H1 (cell line): ENCODE measurements around the gene NEK2. TPM values are rescaled to one million over a fixed set of nuclear protein-coding genes. Genes with fewer than 3 reads are reported as not detected.
"Not testable (repeated sequence)": the region's sequence is repeated elsewhere in the genome, so short reads cannot be mapped to it uniquely, and the experiment has no call there.

ENCODE experiments used
- CTCF ChIA-PET: fragments of 300-600 bp; sonication (Branson Sonifier 250); formaldehyde crosslinking; loops from one replicate; lab custom pipeline; 2021; ENCODE audit not compliant: partially characterized antibody; lab: Charles Lee
- POLR2A ChIA-PET: fragments of 300-600 bp; sonication (Branson Sonifier 250); formaldehyde crosslinking; loops from one replicate; lab custom pipeline; 2021; ENCODE audit warnings: inconsistent platforms; ENCODE audit not compliant: partially characterized antibody; lab: Charles Lee
- DNase-seq, 2 experiments: peaks; one replicate each; pipeline versions ENCODE4 v3.0.0 to v3.0.0-alpha.2; 2010 to 2022; ENCODE audit warnings: low spot score in 2 of 2, low read depth in 1 of 2, mixed read lengths in 1 of 2
- FAIRE-seq: peaks from 2 replicates; lab custom pipeline; 2011; peaks lifted over from hg19 to GRCh38; lab: Jason Lieb, UNC
- H2AFZ ChIP-seq: 2 replicates; pipeline ENCODE4 v1.8.1; 2012; ENCODE audit warnings: low read length, inconsistent platforms
- H2AK5ac ChIP-seq: 2 replicates; pipeline ENCODE4 v1.6.1; 2013; ENCODE audit warnings: low read depth, low read length
- H2BK120ac ChIP-seq: replicated peaks from 2 replicates; pipeline ENCODE3; 2013; ENCODE audit warnings: low read depth, low read length, inconsistent platforms
- H2BK12ac ChIP-seq: 2 replicates; pipeline ENCODE4 v1.6.1; 2013; ENCODE audit warnings: low read depth, low read length
- H2BK15ac ChIP-seq: 2 replicates; pipeline ENCODE4 v1.6.1; 2013; ENCODE audit warnings: low read length
- H2BK20ac ChIP-seq: 2 replicates; pipeline ENCODE4 v1.6.1; 2013; ENCODE audit warnings: low read length
- H2BK5ac ChIP-seq: 2 replicates; pipeline ENCODE4 v1.6.1; 2013; ENCODE audit warnings: low read depth, low read length
- H3K14ac ChIP-seq: 2 replicates; pipeline ENCODE4 v1.6.1; 2013; ENCODE audit warnings: inconsistent platforms; ENCODE audit not compliant: insufficient read length
- H3K18ac ChIP-seq: 2 replicates; pipeline ENCODE4 v1.6.1; 2013; ENCODE audit warnings: low read length; ENCODE audit errors: extremely low read depth
- H3K23ac ChIP-seq: 2 replicates; pipeline ENCODE4 v1.6.1; 2013; ENCODE audit warnings: inconsistent platforms; ENCODE audit not compliant: insufficient read length
- H3K23me2 ChIP-seq: 2 replicates; pipeline ENCODE4 v1.6.1; 2013; ENCODE audit warnings: low read depth, low read length
- H3K27ac ChIP-seq: 2 replicates; pipeline ENCODE4 v1.6.1; 2011; ENCODE audit warnings: low read depth, low read length, inconsistent platforms
- H3K27me3 ChIP-seq, 4 experiments: replicated peaks in 1 of 4; 1 replicate in 1 of 4; 2 replicates in 3 of 4; pipeline versions ENCODE4 v1.6.1 to v1.8.1; 2011 to 2013; ENCODE audit warnings: low read length in 3 of 4, mild to moderate bottlenecking in 3 of 4, inconsistent platforms in 2 of 4, mixed read lengths in 2 of 4, moderate library complexity in 1 of 4; ENCODE audit not compliant: control insufficient read depth in 3 of 4, insufficient read depth in 3 of 4; ENCODE audit errors: extremely low read depth in 1 of 4
- H3K36me3 ChIP-seq, 4 experiments: 2 replicates each; pipeline versions ENCODE4 v1.6.1 to v1.8.1; 2011 to 2013; ENCODE audit warnings: mild to moderate bottlenecking in 4 of 4, low read length in 3 of 4, moderate library complexity in 2 of 4, control low read depth in 1 of 4, inconsistent platforms in 1 of 4; ENCODE audit not compliant: insufficient read depth in 4 of 4, control insufficient read depth in 2 of 4
- H3K4ac ChIP-seq: replicated peaks from 2 replicates; pipeline ENCODE3; 2013; ENCODE audit warnings: low read length, low read depth, mixed read lengths, inconsistent platforms; ENCODE audit not compliant: insufficient read length
- H3K4me1 ChIP-seq, 4 experiments: replicated peaks in 1 of 4; 1 replicate in 1 of 4; 2 replicates in 3 of 4; pipeline versions ENCODE4 v1.6.1 to v1.8.1; 2011 to 2013; ENCODE audit warnings: low read length in 3 of 4, inconsistent platforms in 2 of 4, mixed read lengths in 1 of 4; ENCODE audit not compliant: insufficient read depth in 4 of 4, control insufficient read depth in 3 of 4
- H3K4me2 ChIP-seq, 2 experiments: 2 replicates each; pipeline versions ENCODE4 v1.6.1 to v1.8.1; 2011 to 2013; ENCODE audit warnings: low read depth in 2 of 2, low read length in 2 of 2, control low read depth in 1 of 2, inconsistent platforms in 1 of 2, mild to moderate bottlenecking in 1 of 2; ENCODE audit not compliant: insufficient read depth in 1 of 2
- H3K4me3 ChIP-seq, 4 experiments: fragments of 200-600, 300-600 bp in 1 of 4; sonication (generic), shearing (Covaris generic), sonication (Bioruptor Twin) in 1 of 4; 2 replicates each; pipeline versions ENCODE4 v1.5.1 to v1.8.1; 2011 to 2016; ENCODE audit warnings: low read length in 4 of 4, low read depth in 3 of 4, control low read depth in 2 of 4, inconsistent platforms in 2 of 4, mild to moderate bottlenecking in 2 of 4, mixed read lengths in 1 of 4, moderate library complexity in 1 of 4; ENCODE audit not compliant: insufficient read depth in 2 of 4; ENCODE audit errors: extremely low read depth in 1 of 4
- H3K56ac ChIP-seq: replicated peaks from 2 replicates; pipeline ENCODE3; 2013; ENCODE audit warnings: low read depth, mild to moderate bottlenecking, mixed read lengths, low read length, inconsistent platforms; ENCODE audit not compliant: insufficient read length
- H3K79me1 ChIP-seq: 2 replicates; pipeline ENCODE4 v1.6.1; 2013; ENCODE audit warnings: low read depth, low read length, control low read depth
- H3K79me2 ChIP-seq, 2 experiments: 2 replicates each; pipeline versions ENCODE4 v1.6.1 to v1.8.1; 2012 to 2013; ENCODE audit warnings: low read length in 2 of 2, mild to moderate bottlenecking in 2 of 2, inconsistent platforms in 1 of 2; ENCODE audit not compliant: insufficient read depth in 2 of 2, control insufficient read depth in 1 of 2
- H3K9ac ChIP-seq, 4 experiments: replicated peaks in 1 of 4; 1 replicate in 1 of 4; 2 replicates in 3 of 4; pipeline versions ENCODE4 v1.6.1 to v1.8.1; 2011 to 2013; ENCODE audit warnings: low read depth in 3 of 4, low read length in 3 of 4, control low read depth in 2 of 4, mild to moderate bottlenecking in 2 of 4, moderate library complexity in 2 of 4, inconsistent platforms in 1 of 4; ENCODE audit errors: extremely low read depth in 1 of 4
- H3K9me3 ChIP-seq, 2 experiments: 2 replicates each; pipeline versions ENCODE4 v1.6.1 to v1.8.1; 2012 to 2013; ENCODE audit warnings: mild to moderate bottlenecking in 2 of 2, moderate library complexity in 2 of 2, control low read depth in 1 of 2, inconsistent platforms in 1 of 2, low read depth in 1 of 2, low read length in 1 of 2, mixed read lengths in 1 of 2; ENCODE audit not compliant: insufficient read depth in 2 of 2
- H4K20me1 ChIP-seq, 2 experiments: replicated peaks in 1 of 2; 2 replicates each; pipeline versions ENCODE3 to v1.8.1; 2011 to 2013; ENCODE audit warnings: inconsistent platforms in 2 of 2, low read length in 2 of 2, mild to moderate bottlenecking in 1 of 2; ENCODE audit not compliant: insufficient read depth in 2 of 2, control insufficient read depth in 1 of 2
- H4K5ac ChIP-seq: 2 replicates; pipeline ENCODE4 v1.6.1; 2013; ENCODE audit warnings: low read length, low read depth, mixed read lengths, inconsistent platforms; ENCODE audit not compliant: insufficient read length
- H4K8ac ChIP-seq: 2 replicates; pipeline ENCODE4 v1.8.0; 2013; ENCODE audit warnings: mild to moderate bottlenecking, moderate library complexity, low read length, inconsistent platforms; ENCODE audit not compliant: insufficient read depth; ENCODE audit errors: extremely low read depth
- H4K91ac ChIP-seq: replicated peaks from 2 replicates; pipeline ENCODE3; 2013; ENCODE audit warnings: low read length, mixed read lengths, inconsistent platforms; ENCODE audit not compliant: insufficient read length
- ATF3 ChIP-seq: IDR thresholded peaks from 2 replicates; pipeline ENCODE4 v1.6.1; 2011; ENCODE audit warnings: low read depth, mild to moderate bottlenecking, low read length; ENCODE audit not compliant: insufficient read depth
- CBX8 ChIP-seq: fragments of 300-800, 300-1000 bp; sonication (generic); IDR thresholded peaks from 2 replicates; pipeline ENCODE4 v1.7.1; 2016; ENCODE audit warnings: low read depth, low read length, borderline replicate concordance
- WGBS, 2 experiments: shearing (Covaris generic) in 1 of 2; methylation state at CpG; one replicate each; pipeline versions ENCODE4 v1.1.6 to v1.1.7; 2013 to 2015; ENCODE audit warnings: low lambda C conversion rate in 2 of 2, mixed read lengths in 2 of 2, inconsistent platforms in 1 of 2, low coverage in 1 of 2, missing lambda C conversion rate in 1 of 2; ENCODE audit not compliant: insufficient replicate concordance in 2 of 2, insufficient coverage in 1 of 2, insufficient read length in 1 of 2; ENCODE audit errors: extremely low coverage in 1 of 2, missing lambda C conversion rate in 1 of 2; 5-methylcytosine and 5-hydroxymethylcytosine counted together
- polyA plus RNA-seq, 7 experiments: library from polyadenylated mRNA; depleted of rRNA in 3 of 7; stranded (reverse) in 5 of 7; unstranded in 2 of 7; fragments of >200 nt in 5 of 7; fragments of 200-250 nt in 2 of 7; gene quantifications; 1 replicate in 5 of 7; 2 replicates in 1 of 7; 4 replicates in 1 of 7; pipeline versions ENCODE4 v1.2.1 to v1.2.3, GENCODE V29; 2011 to 2013; ENCODE audit warnings: missing spikeins in 2 of 7, mixed read lengths in 2 of 7
- total RNA-seq: library from RNA; stranded (reverse); fragmentation: NEBNext Ultra II Directional; extraction: Animal tissue kit (Norgen Biotek cat#: 25700); gene quantifications from 2 replicates; pipeline ENCODE4 v1.2.1, GENCODE V29; 2021

Gene NEK2
- total and polyA plus RNA-seq, 2 of the 8 experiments (the other 6 are each of a cell fraction or from before 2014, with no cell fraction given) = 8.4 to 22.9 TPM

GRCh38 chr1:211637066-211637465, 38.4 kb downstream of the NEK2 start (continued):
- TF ChIP-seq ATF3 = no peak
- TF ChIP-seq CBX8 = no peak

DNA sequence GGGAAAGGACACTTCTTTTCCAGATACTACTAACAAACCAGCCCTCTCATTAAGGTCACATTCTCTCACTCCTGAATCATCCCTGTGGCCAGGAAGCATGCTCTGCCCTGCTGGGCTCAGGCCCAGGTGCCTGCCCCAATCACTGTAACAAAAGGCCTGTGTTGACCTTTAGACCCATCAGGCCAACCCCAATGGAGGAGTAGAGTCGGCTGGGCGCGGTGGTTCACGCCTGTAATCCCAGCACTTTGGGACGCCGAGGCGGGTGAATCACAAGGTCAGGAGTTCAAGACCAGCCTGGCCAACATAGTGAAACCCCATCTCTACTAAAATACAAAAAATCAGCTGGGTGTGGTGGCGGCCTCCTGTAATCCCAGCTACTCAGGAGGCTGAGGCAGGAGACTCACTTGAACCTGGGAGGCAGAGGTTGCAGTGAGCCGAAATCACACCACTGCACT, 38.8 kb downstream of the NEK2 start:
- H3K4me2 ChIP-seq, H3K27me3 ChIP-seq, H4K8ac ChIP-seq, H3K9me3 ChIP-seq, H4K5ac ChIP-seq, H3K4me3 ChIP-seq, H2BK5ac ChIP-seq, H3K79me2 ChIP-seq, H3K79me1 ChIP-seq, H2AK5ac ChIP-seq, H3K23ac ChIP-seq, H2BK20ac ChIP-seq, FAIRE-seq, H3K4ac ChIP-seq, H3K4me1 ChIP-seq, H2AFZ ChIP-seq, H3K9ac ChIP-seq, H3K56ac ChIP-seq, H3K14ac ChIP-seq, H2BK120ac ChIP-seq, H2BK15ac ChIP-seq, H3K23me2 ChIP-seq, DNase-seq, POLR2A ChIA-PET, H2BK12ac ChIP-seq, H3K36me3 ChIP-seq, H4K20me1 ChIP-seq, H3K18ac ChIP-seq, H3K27ac ChIP-seq, H4K91ac ChIP-seq: not testable (repeated sequence)
- WGBS, 2 experiments = 77% methylated on average over 7 of the region's 9 CpGs; no CpG with 5 or more reads in 1 of the 2 experiments
- CTCF ChIA-PET = interaction anchor here (1.2 to 8.2 kb wide), 3 partner anchors 11 to 166 kb away, joined by 3 to 75 read pairs (median 3); no protein-coding TSS in a partner anchor
